Gastrocnemius medialis (tissue), 4 donors: Measurements from ENCODE around the gene BICDL2.

Experiments
- CTCF ChIP-seq, 5 experiments: fragments of 450-650 bp in 3 of 5; fragments of 200-600 bp in 2 of 5; sonication (generic) in 2 of 5; IDR thresholded peaks in 4 of 5; conservative IDR thresholded peaks in 1 of 5; 1 replicate in 4 of 5; 2 replicates in 1 of 5; pipeline ENCODE4 v1.5.1; 2016 to 2019; ENCODE audit warnings: antibody characterized with exemption in 5 of 5, mild to moderate bottlenecking in 3 of 5, moderate library complexity in 3 of 5
- POLR2A ChIP-seq, 2 donors: fragments of 450-650 bp; IDR thresholded peaks; one replicate each; pipeline ENCODE4 v1.6.1; 2017; ENCODE audit warnings: antibody characterized with exemption in 2 of 2, mild to moderate bottlenecking in 2 of 2, moderate library complexity in 2 of 2

- TF ChIP-seq POLR2A (IDR thresholded peaks at IDR 0.05) (no peak), CTCF (IDR thresholded peaks at IDR 0.05 in 4 of 5, conservative IDR thresholded peaks at IDR 0.05 in 1 of 5) (no peak)
Measured at GRCh38 chr16:3000540-3000939, 36.2 kb downstream of the BICDL2 start.
